Neural progenitor cell (in vitro differentiated cells): Measurements from ENCODE around the gene CMC1. TPM values are rescaled to one million over a fixed set of nuclear protein-coding genes. Genes with fewer than 3 reads are reported as not detected.

Experiments
- DNase-seq: peaks from one replicate; pipeline ENCODE4 v3.0.0-alpha.2; 2016; ENCODE audit warnings: low spot score
- H2AFZ ChIP-seq: fragments of 200-600 bp; sonication (generic); replicated peaks from 2 replicates; pipeline ENCODE4 v1.6.1; 2016; ENCODE audit warnings: antibody characterized with exemption
- H3F3A ChIP-seq: fragments of 200-600 bp; sonication (generic); 2 replicates; pipeline ENCODE4 v1.6.1; 2016; ENCODE audit warnings: antibody characterized with exemption, low read depth
- H3K27ac ChIP-seq: fragments of 200-600 bp; sonication (generic); 2 replicates; pipeline ENCODE4 v1.5.1; 2016; ENCODE audit warnings: mild to moderate bottlenecking
- H3K27me3 ChIP-seq: fragments of 200-600 bp; sonication (generic); 2 replicates; pipeline ENCODE4 v1.6.1; 2016; ENCODE audit warnings: mild to moderate bottlenecking, moderate library complexity
- H3K36me3 ChIP-seq: fragments of 200-600 bp; sonication (generic); 2 replicates; pipeline ENCODE4 v1.5.1; 2016
- H3K4me1 ChIP-seq: fragments of 200-600 bp; sonication (generic); 2 replicates; pipeline ENCODE4 v1.6.1; 2016; ENCODE audit warnings: mixed run types
- H3K4me2 ChIP-seq: fragments of 200-600 bp; sonication (generic); 2 replicates; pipeline ENCODE4 v1.6.1; 2016
- H3K4me3 ChIP-seq: fragments of 200-600 bp; sonication (generic); 2 replicates; pipeline ENCODE4 v1.5.1; 2016
- H3K79me2 ChIP-seq: fragments of 200-600 bp; sonication (generic); 2 replicates; pipeline ENCODE4 v1.6.1; 2016; ENCODE audit warnings: low read depth
- H3K9ac ChIP-seq: fragments of 200-600 bp; sonication (generic); 2 replicates; pipeline ENCODE4 v1.6.1; 2016
- H3K9me3 ChIP-seq: fragments of 200-600 bp; sonication (generic); 2 replicates; pipeline ENCODE4 v1.5.1; 2016; ENCODE audit warnings: low read depth
- H4K20me1 ChIP-seq: fragments of 200-600 bp; sonication (generic); 2 replicates; pipeline ENCODE4 v1.6.1; 2016; ENCODE audit warnings: low read depth
- H3K27ac Mint-ChIP-seq: 3 replicates; pipeline ENCODE4 v1.8.0; 2021; ENCODE audit warnings: mixed read lengths
- H3K27me3 Mint-ChIP-seq: 2 replicates; pipeline ENCODE4 v1.8.0; 2022; ENCODE audit warnings: low read depth, mild to moderate bottlenecking, inconsistent platforms, moderate library complexity, mixed read lengths; ENCODE audit not compliant: insufficient read depth
- H3K36me3 Mint-ChIP-seq: 3 replicates; pipeline ENCODE4 v1.8.0; 2021; ENCODE audit warnings: mixed read lengths
- H3K4me1 Mint-ChIP-seq: 3 replicates; pipeline ENCODE4 v1.8.0; 2021; ENCODE audit warnings: mixed read lengths
- H3K4me3 Mint-ChIP-seq: 3 replicates; pipeline ENCODE4 v1.8.0; 2021; ENCODE audit warnings: mild to moderate bottlenecking, moderate library complexity, mixed read lengths
- H3K9me3 Mint-ChIP-seq: 3 replicates; pipeline ENCODE4 v1.8.0; 2020; ENCODE audit warnings: mixed read lengths
- CTCF ChIP-seq: fragments of 200-600 bp; sonication (generic); IDR thresholded peaks from 2 replicates; pipeline ENCODE4 v1.5.1; 2017; ENCODE audit warnings: antibody characterized with exemption, mild to moderate bottlenecking
- EZH2 ChIP-seq: fragments of 200-600 bp; sonication (generic); IDR thresholded peaks from 2 replicates; pipeline ENCODE4 v1.6.1; 2017; ENCODE audit warnings: antibody characterized with exemption, mild to moderate bottlenecking, moderate library complexity
- EZH2phosphoT487 ChIP-seq: fragments of 200-600 bp; sonication (generic); IDR thresholded peaks from 2 replicates; pipeline ENCODE4 v1.6.1; 2017; ENCODE audit warnings: antibody characterized with exemption
- total RNA-seq: library from RNA; depleted of rRNA; stranded (reverse); fragments of >200 nt; gene quantifications from 2 replicates; pipeline ENCODE4 v1.2.3, GENCODE V29; 2015; ENCODE audit warnings: low replicate concordance

CMC1 gene
- total RNA-seq, 1 donor from 2014 or later = 13.0 TPM

- H2AFZ ChIP-seq = no peak overlapping the region
- H3F3A ChIP-seq = no peaks in the 10 kb centered on the region
- H3K9ac ChIP-seq = no peak overlapping the region
- H3K36me3 ChIP-seq = no peaks in the 10 kb centered on the region
- no peak overlapping the region for H3K4me2 ChIP-seq
- H3K27me3 Mint-ChIP-seq = no peaks in the 10 kb centered on the region
- no peaks in the 10 kb centered on the region for H3K79me2 ChIP-seq
- H3K27ac ChIP-seq = no peak overlapping the region
- H3K36me3 Mint-ChIP-seq = peaks cover 2% of the 10 kb centered on the region
- DNase-seq = no peak
- H3K4me3 ChIP-seq = no peak overlapping the region
- no peaks in the 10 kb centered on the region for H3K4me1 Mint-ChIP-seq
- no peak overlapping the region for H3K4me3 Mint-ChIP-seq
- H3K27me3 ChIP-seq = no peaks in the 10 kb centered on the region
- no peak for TF ChIP-seq EZH2
- TF ChIP-seq EZH2phosphoT487 = no peak
- no peak for TF ChIP-seq CTCF
- H4K20me1 ChIP-seq = no peaks in the 10 kb centered on the region
- H3K9me3 Mint-ChIP-seq = no peaks in the 10 kb centered on the region
- peaks cover 10% of the 10 kb centered on the region for H3K4me1 ChIP-seq
- H3K27ac Mint-ChIP-seq = no peak overlapping the region
- H3K9me3 ChIP-seq = no peaks in the 10 kb centered on the region
Observed at GRCh38 chr3:28295898-28296490, 54.6 kb downstream of the CMC1 start.

- no peaks in the 10 kb centered on the region for H3K36me3 Mint-ChIP-seq
- no peaks in the 10 kb centered on the region for H3K4me1 Mint-ChIP-seq
- H3K79me2 ChIP-seq = no peaks in the 10 kb centered on the region
- H3K9me3 ChIP-seq = no peaks in the 10 kb centered on the region
- H3K9me3 Mint-ChIP-seq = no peaks in the 10 kb centered on the region
- TF ChIP-seq CTCF (no peak), EZH2phosphoT487 (no peak), EZH2 (no peak)
- H3K4me2 ChIP-seq = no peak overlapping the region
- H3K27ac ChIP-seq = no peak overlapping the region
- no peak overlapping the region for H3K27ac Mint-ChIP-seq
- H3K36me3 ChIP-seq = no peaks in the 10 kb centered on the region
- H3K9ac ChIP-seq = no peak overlapping the region
- no peak overlapping the region for H3K4me3 ChIP-seq
- no peak for DNase-seq
- no peaks in the 10 kb centered on the region for H4K20me1 ChIP-seq
- H3K27me3 ChIP-seq = no peaks in the 10 kb centered on the region
- H3K4me1 ChIP-seq = no peaks in the 10 kb centered on the region
- no peak overlapping the region for H2AFZ ChIP-seq
- no peaks in the 10 kb centered on the region for H3F3A ChIP-seq
- H3K27me3 Mint-ChIP-seq = no peaks in the 10 kb centered on the region
- no peak overlapping the region for H3K4me3 Mint-ChIP-seq
Observed at GRCh38 chr3:28299705-28300104, 58.3 kb downstream of the CMC1 start.

- no peaks in the 10 kb centered on the region for H3K79me2 ChIP-seq
- no peaks in the 10 kb centered on the region for H3K4me1 Mint-ChIP-seq
- no peaks in the 10 kb centered on the region for H3K27me3 Mint-ChIP-seq
- H3K9me3 ChIP-seq = no peaks in the 10 kb centered on the region
- H3K4me1 ChIP-seq = no peaks in the 10 kb centered on the region
- H3K27ac Mint-ChIP-seq = no peak overlapping the region
- no peak for TF ChIP-seq EZH2
- TF ChIP-seq EZH2phosphoT487 = no peak
- no peak for TF ChIP-seq CTCF
- no peak overlapping the region for H3K27ac ChIP-seq
- DNase-seq = no peak
- no peak overlapping the region for H3K4me3 Mint-ChIP-seq
- no peaks in the 10 kb centered on the region for H3F3A ChIP-seq
- H3K9me3 Mint-ChIP-seq = peaks cover under 1% of the 10 kb centered on the region
- H3K4me2 ChIP-seq = no peak overlapping the region
- peaks cover under 1% of the 10 kb centered on the region for H3K36me3 Mint-ChIP-seq
- no peaks in the 10 kb centered on the region for H4K20me1 ChIP-seq
- no peak overlapping the region for H2AFZ ChIP-seq
- H3K27me3 ChIP-seq = no peaks in the 10 kb centered on the region
- H3K9ac ChIP-seq = no peak overlapping the region
- no peak overlapping the region for H3K4me3 ChIP-seq
- H3K36me3 ChIP-seq = no peaks in the 10 kb centered on the region
Observed at GRCh38 chr3:28300345-28300962, 59.0 kb downstream of the CMC1 start.
